IMR-90 (cell line): ENCODE measurements around the gene RPS25. TPM values are rescaled to one million over a fixed set of nuclear protein-coding genes. Genes with fewer than 3 reads are reported as not detected.

Experiments used
- ATAC-seq: fragments of 200-7000 bp; cut with Tn5 transposase; 2 replicates; pipeline ENCODE4 v1.9.1; 2020; ENCODE audit warnings: low read depth, mild to moderate bottlenecking, moderate library complexity
- BruUV-seq: library from RNA; stranded (reverse); fragments of 400-500 nt; replicated peaks from 2 replicates; lab custom pipeline; 2021; lab: Mats Ljungman, UMichigan
- CTCF ChIA-PET: fragments of 300-600 bp; formaldehyde crosslinking; extraction: SDS; loops from one replicate; lab custom pipeline; 2021; ENCODE audit warnings: antibody characterized with exemption; lab: Yijun Ruan, JAX
- POLR2A ChIA-PET: fragments of 300-600 bp; sonication (Branson Sonifier 250); formaldehyde crosslinking; loops from one replicate; lab custom pipeline; 2022; ENCODE audit warnings: antibody characterized with exemption; ENCODE audit not compliant: unreplicated experiment; lab: Charles Lee
- DNase-seq: peaks from one replicate; pipeline ENCODE4 v3.0.0; 2013
- H2AFZ ChIP-seq: replicated peaks from 2 replicates; pipeline ENCODE3; 2013; ENCODE audit warnings: low read length, mild to moderate bottlenecking; ENCODE audit not compliant: poor library complexity
- H2AK5ac ChIP-seq: 2 replicates; pipeline ENCODE4 v1.6.1; 2013; ENCODE audit warnings: low read depth, low read length, inconsistent platforms
- H2AK9ac ChIP-seq: replicated peaks from 2 replicates; pipeline ENCODE3; 2013; ENCODE audit warnings: mild to moderate bottlenecking, low read depth, low read length, moderate library complexity; ENCODE audit not compliant: poor library complexity
- H2BK120ac ChIP-seq: 2 replicates; pipeline ENCODE4 v1.6.1; 2013; ENCODE audit warnings: low read depth, low read length, inconsistent platforms
- H2BK15ac ChIP-seq: 3 replicates; pipeline ENCODE4 v1.6.1; 2013; ENCODE audit warnings: low read depth, low read length, inconsistent platforms
- H2BK20ac ChIP-seq: 2 replicates; pipeline ENCODE4 v1.6.1; 2013; ENCODE audit warnings: low read depth, mild to moderate bottlenecking, inconsistent platforms, low read length, moderate library complexity
- H2BK5ac ChIP-seq: 2 replicates; pipeline ENCODE4 v1.6.1; 2013; ENCODE audit warnings: mild to moderate bottlenecking, low read depth, low read length, inconsistent platforms; ENCODE audit not compliant: poor library complexity, severe bottlenecking
- H3K14ac ChIP-seq: replicated peaks from 2 replicates; pipeline ENCODE4 v1.6.1; 2013; ENCODE audit warnings: low read depth, low read length, inconsistent platforms
- H3K18ac ChIP-seq: 2 replicates; pipeline ENCODE4 v1.6.1; 2013; ENCODE audit warnings: low read depth, low read length, control low read depth
- H3K23ac ChIP-seq: 2 replicates; pipeline ENCODE4 v1.6.1; 2013; ENCODE audit warnings: low read depth, low read length, inconsistent platforms
- H3K27ac ChIP-seq: 2 replicates; pipeline ENCODE4 v1.5.1; 2013; ENCODE audit warnings: mild to moderate bottlenecking, control low read depth, low read length; ENCODE audit not compliant: insufficient read depth
- H3K27me3 ChIP-seq: 2 replicates; pipeline ENCODE4 v1.6.1; 2013; ENCODE audit warnings: low read length; ENCODE audit not compliant: control insufficient read depth, insufficient read depth
- H3K36me3 ChIP-seq: 2 replicates; pipeline ENCODE4 v1.6.1; 2013; ENCODE audit warnings: low read length, mixed read lengths; ENCODE audit not compliant: control insufficient read depth, insufficient read depth
- H3K4ac ChIP-seq: 2 replicates; pipeline ENCODE4 v1.6.1; 2013; ENCODE audit warnings: low read depth, low read length, inconsistent platforms
- H3K4me1 ChIP-seq: 2 replicates; pipeline ENCODE4 v1.6.1; 2013; ENCODE audit warnings: low read length, mixed read lengths; ENCODE audit not compliant: control insufficient read depth, insufficient read depth
- H3K4me2 ChIP-seq: 2 replicates; pipeline ENCODE4 v1.6.1; 2013; ENCODE audit warnings: low read depth, mild to moderate bottlenecking, control low read depth, low read length, moderate library complexity
- H3K4me3 ChIP-seq: 2 replicates; pipeline ENCODE4 v1.5.1; 2013; ENCODE audit warnings: low read depth, mild to moderate bottlenecking, control low read depth, low read length, moderate library complexity; ENCODE audit not compliant: insufficient read depth
- H3K56ac ChIP-seq: 2 replicates; pipeline ENCODE4 v1.6.1; 2013; ENCODE audit warnings: low read length, inconsistent platforms; ENCODE audit not compliant: insufficient read depth; ENCODE audit errors: extremely low read depth
- H3K79me1 ChIP-seq, 2 experiments: 2 replicates each; pipeline ENCODE4 v1.6.1; 2013; ENCODE audit warnings: low read length in 2 of 2, inconsistent platforms in 1 of 2, low read depth in 1 of 2
- H3K9ac ChIP-seq: 2 replicates; pipeline ENCODE4 v1.6.1; 2013; ENCODE audit warnings: low read depth, low read length, control low read depth
- H3K9me1 ChIP-seq: 2 replicates; pipeline ENCODE4 v1.6.1; 2013; ENCODE audit warnings: low read length, inconsistent platforms; ENCODE audit not compliant: insufficient read depth
- H3K9me3 ChIP-seq: 2 replicates; pipeline ENCODE4 v1.6.1; 2013; ENCODE audit warnings: low read length; ENCODE audit not compliant: control insufficient read depth, insufficient read depth
- H4K20me1 ChIP-seq: 2 replicates; pipeline ENCODE4 v1.6.1; 2013; ENCODE audit warnings: low read length, inconsistent platforms; ENCODE audit not compliant: insufficient read depth
- H4K5ac ChIP-seq: 2 replicates; pipeline ENCODE4 v1.6.1; 2013; ENCODE audit warnings: mild to moderate bottlenecking, low read depth, low read length, control low read depth
- H4K8ac ChIP-seq, 2 experiments: 2 replicates each; pipeline ENCODE4 v1.6.1; 2013; ENCODE audit warnings: low read depth in 2 of 2, low read length in 2 of 2, control low read depth in 1 of 2, inconsistent platforms in 1 of 2
- H4K91ac ChIP-seq: 2 replicates; pipeline ENCODE4 v1.6.1; 2013; ENCODE audit warnings: low read depth, low read length, inconsistent platforms; ENCODE audit not compliant: insufficient read depth
- BHLHE40 ChIP-seq: fragments of 150-350 bp; IDR thresholded peaks from 2 replicates; pipeline ENCODE4 v1.6.1; 2016; ENCODE audit warnings: mild to moderate bottlenecking, low read depth, low read length
- CEBPB ChIP-seq: IDR thresholded peaks from 2 replicates; pipeline ENCODE4 v1.6.1; 2012; ENCODE audit warnings: low read depth, low read length, improper control_type of control experiment
- CHD1 ChIP-seq: IDR thresholded peaks from 2 replicates; pipeline ENCODE4 v1.6.1; 2012; ENCODE audit warnings: low read depth, low read length, improper control_type of control experiment
- FOS ChIP-seq: fragments of 150-350 bp; IDR thresholded peaks from 2 replicates; pipeline ENCODE4 v1.6.1; 2016; ENCODE audit warnings: low read depth, low read length
- MAFK ChIP-seq: IDR thresholded peaks from 2 replicates; pipeline ENCODE4 v1.6.1; 2012; ENCODE audit warnings: low read depth, low read length, improper control_type of control experiment
- MAZ ChIP-seq: IDR thresholded peaks from 2 replicates; pipeline ENCODE4 v1.6.1; 2012; ENCODE audit warnings: low read depth, mild to moderate bottlenecking, low read length, improper control_type of control experiment, moderate library complexity, borderline replicate concordance
- MXI1 ChIP-seq: IDR thresholded peaks from 2 replicates; pipeline ENCODE4 v1.6.1; 2012; ENCODE audit warnings: low read depth, mild to moderate bottlenecking, low read length, moderate library complexity, borderline replicate concordance
- NFE2L2 ChIP-seq: fragments of 150-350 bp; IDR thresholded peaks from 2 replicates; pipeline ENCODE4 v1.6.1; 2016; ENCODE audit warnings: low read depth, mild to moderate bottlenecking, low read length
- POLR2A ChIP-seq: IDR thresholded peaks from 2 replicates; pipeline ENCODE4 v1.6.1; 2012; ENCODE audit warnings: mild to moderate bottlenecking, low read depth, low read length
- RAD21 ChIP-seq: IDR thresholded peaks from 2 replicates; pipeline ENCODE4 v1.6.1; 2012; ENCODE audit warnings: low read length, improper control_type of control experiment
- RCOR1 ChIP-seq: IDR thresholded peaks from 2 replicates; pipeline ENCODE4 v1.6.1; 2012; ENCODE audit warnings: mild to moderate bottlenecking, low read length, improper control_type of control experiment; ENCODE audit not compliant: insufficient replicate concordance
- RFX5 ChIP-seq: IDR thresholded peaks from 2 replicates; pipeline ENCODE4 v1.8.0; 2012; ENCODE audit warnings: low read depth, mild to moderate bottlenecking, low read length, moderate library complexity
- SMC3 ChIP-seq: fragments of 150-350 bp; IDR thresholded peaks from 2 replicates; pipeline ENCODE4 v1.6.1; 2016; ENCODE audit warnings: low read depth, mild to moderate bottlenecking, antibody characterized with exemption, low read length, moderate library complexity
- WGBS, 2 experiments: methylation state at CpG; one replicate each; pipeline versions ENCODE4 v1.1.5 to v1.1.7; 2013; ENCODE audit warnings: missing lambda C conversion rate in 2 of 2; ENCODE audit not compliant: insufficient read length in 1 of 2; ENCODE audit errors: extremely low coverage in 2 of 2; 5-methylcytosine and 5-hydroxymethylcytosine counted together
- dilution Hi-C: fragments of 300-500 bp; cut with HindIII; formaldehyde crosslinking; loops from one replicate; pipeline ENCODE4 v1.14.3; 2018; ENCODE audit warnings: low sequenced_read_pairs; ENCODE audit not compliant: unreplicated experiment
- in situ Hi-C: fragments of 300-500 bp; cut with MboI; formaldehyde crosslinking; loops from 3 replicates; pipeline ENCODE4 v1.14.3; 2019; ENCODE audit warnings: low sequenced_read_pairs, inconsistent platforms, mixed read lengths
- intact Hi-C: fragments of 100-400 bp; cut with micrococcal nuclease; formaldehyde crosslinking; loops from 2 replicates; pipeline ENCODE4 v1.10.0; 2022
- polyA plus RNA-seq, 3 experiments: library from polyadenylated mRNA; depleted of rRNA; stranded (reverse); fragments of >200 nt; gene quantifications; 2 replicates each; pipeline ENCODE4 v1.2.3, GENCODE V29; 2012; ENCODE audit warnings: low replicate concordance in 1 of 3
- total RNA-seq: library from RNA; depleted of rRNA; stranded (reverse); fragments of >200 nt; gene quantifications from 2 replicates; pipeline ENCODE4 v1.2.3, GENCODE V29; 2012
- TF ChIP-seq, protein P1 (sequence below): fragments of 150-350 bp; IDR thresholded peaks from 2 replicates; pipeline ENCODE4 v1.6.1; 2016; ENCODE audit warnings: low read depth, mild to moderate bottlenecking, low read length, moderate library complexity, borderline replicate concordance
- TF ChIP-seq, protein P2 (sequence below): fragments of 150-350 bp; IDR thresholded peaks from 2 replicates; pipeline ENCODE4 v1.6.1; 2017; ENCODE audit warnings: mild to moderate bottlenecking, antibody characterized with exemption, low read length, low read depth
- TF ChIP-seq, protein P3 (sequence below): conservative IDR thresholded peaks from 2 replicates; pipeline ENCODE4 v1.5.1; 2012; ENCODE audit warnings: mild to moderate bottlenecking, low read depth, low read length, improper control_type of control experiment

RPS25 gene
- total and polyA plus RNA-seq, 2 of the 4 experiments (the other 2 are of a cell fraction): 727 to 905 TPM

DNA sequence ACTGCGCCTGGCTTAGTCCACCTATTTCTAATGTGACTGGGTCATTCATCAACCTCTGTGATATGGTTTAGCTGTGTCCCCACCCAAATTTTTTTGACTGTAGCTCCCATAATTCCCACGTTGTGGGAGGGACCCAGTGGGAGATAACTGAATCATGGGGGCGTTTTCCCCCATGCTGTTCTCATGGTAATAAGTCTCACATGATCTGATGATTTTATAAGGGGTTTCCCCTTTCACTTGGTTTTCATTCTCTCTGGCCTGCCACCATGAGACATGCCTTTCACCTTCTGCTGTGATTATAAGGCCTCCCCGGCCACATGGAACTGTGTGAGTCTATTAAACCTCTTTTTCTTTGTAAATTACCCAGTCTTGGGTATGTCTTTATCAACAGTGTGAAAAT is 11.5 kb downstream of the RPS25 start:
- Histone ChIP-seq H4K8ac (no peak overlapping the region), H3K4me2 (no peak overlapping the region), H3K9me1 (no peaks in the 10 kb centered on the region; the same call in 1 of the 2 replicates), H3K56ac (no peak overlapping the region), H3K79me1 (peaks cover 9 to 32% of the 10 kb centered on the region in 2 experiments), H2BK20ac (no peak overlapping the region), H4K5ac (no peak overlapping the region), H3K4ac (no peak overlapping the region), H2AK9ac (no peak overlapping the region), H3K27me3 (no peaks in the 10 kb centered on the region), H3K14ac (no peak overlapping the region), H4K91ac (no peak overlapping the region), H3K23ac (no peak overlapping the region), H3K27ac (no peak overlapping the region), H2BK5ac (no peak overlapping the region), H3K18ac (no peak overlapping the region), H3K4me3 (no peak overlapping the region), H3K9ac (no peak overlapping the region), H3K4me1 (no peaks in the 10 kb centered on the region), H2BK15ac (no peak overlapping the region), H4K20me1 (no peaks in the 10 kb centered on the region), H3K9me3 (no peaks in the 10 kb centered on the region), H2AFZ (no peak overlapping the region), H2AK5ac (no peak overlapping the region), H3K36me3 (peaks cover 34% of the 10 kb centered on the region), H2BK120ac (no peak overlapping the region)
- in situ Hi-C loops: no loop called here
- ChIA-PET POLR2A (no interaction called here), CTCF (interaction anchor here (0.7 kb wide), 1 partner anchor 94 kb away, joined by 3 read pairs; no protein-coding TSS in a partner anchor)
- intact Hi-C loops: no loop called here
- BruUV-seq: no TSS peak
- ATAC-seq (no peak), DNase-seq (no peak)
- no CpG with 5 or more reads among the region's 4 CpGs for WGBS, 2 experiments
- dilution Hi-C loops: no loop called here
- TF ChIP-seq, protein P1, sequence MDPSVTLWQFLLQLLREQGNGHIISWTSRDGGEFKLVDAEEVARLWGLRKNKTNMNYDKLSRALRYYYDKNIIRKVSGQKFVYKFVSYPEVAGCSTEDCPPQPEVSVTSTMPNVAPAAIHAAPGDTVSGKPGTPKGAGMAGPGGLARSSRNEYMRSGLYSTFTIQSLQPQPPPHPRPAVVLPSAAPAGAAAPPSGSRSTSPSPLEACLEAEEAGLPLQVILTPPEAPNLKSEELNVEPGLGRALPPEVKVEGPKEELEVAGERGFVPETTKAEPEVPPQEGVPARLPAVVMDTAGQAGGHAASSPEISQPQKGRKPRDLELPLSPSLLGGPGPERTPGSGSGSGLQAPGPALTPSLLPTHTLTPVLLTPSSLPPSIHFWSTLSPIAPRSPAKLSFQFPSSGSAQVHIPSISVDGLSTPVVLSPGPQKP: no peak
- no peak for TF ChIP-seq MAZ
- TF ChIP-seq FOS: no peak
- TF ChIP-seq, protein P2, sequence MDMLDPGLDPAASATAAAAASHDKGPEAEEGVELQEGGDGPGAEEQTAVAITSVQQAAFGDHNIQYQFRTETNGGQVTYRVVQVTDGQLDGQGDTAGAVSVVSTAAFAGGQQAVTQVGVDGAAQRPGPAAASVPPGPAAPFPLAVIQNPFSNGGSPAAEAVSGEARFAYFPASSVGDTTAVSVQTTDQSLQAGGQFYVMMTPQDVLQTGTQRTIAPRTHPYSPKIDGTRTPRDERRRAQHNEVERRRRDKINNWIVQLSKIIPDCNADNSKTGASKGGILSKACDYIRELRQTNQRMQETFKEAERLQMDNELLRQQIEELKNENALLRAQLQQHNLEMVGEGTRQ: no peak
- TF ChIP-seq NFE2L2: no peak
- TF ChIP-seq SMC3: no peak
- no peak for TF ChIP-seq CEBPB
- TF ChIP-seq RCOR1: no peak
- TF ChIP-seq MXI1: no peak
- no peak for TF ChIP-seq CHD1
- TF ChIP-seq POLR2A: no peak
- no peak for TF ChIP-seq BHLHE40
- TF ChIP-seq RFX5: no peak
- TF ChIP-seq, protein P3, sequence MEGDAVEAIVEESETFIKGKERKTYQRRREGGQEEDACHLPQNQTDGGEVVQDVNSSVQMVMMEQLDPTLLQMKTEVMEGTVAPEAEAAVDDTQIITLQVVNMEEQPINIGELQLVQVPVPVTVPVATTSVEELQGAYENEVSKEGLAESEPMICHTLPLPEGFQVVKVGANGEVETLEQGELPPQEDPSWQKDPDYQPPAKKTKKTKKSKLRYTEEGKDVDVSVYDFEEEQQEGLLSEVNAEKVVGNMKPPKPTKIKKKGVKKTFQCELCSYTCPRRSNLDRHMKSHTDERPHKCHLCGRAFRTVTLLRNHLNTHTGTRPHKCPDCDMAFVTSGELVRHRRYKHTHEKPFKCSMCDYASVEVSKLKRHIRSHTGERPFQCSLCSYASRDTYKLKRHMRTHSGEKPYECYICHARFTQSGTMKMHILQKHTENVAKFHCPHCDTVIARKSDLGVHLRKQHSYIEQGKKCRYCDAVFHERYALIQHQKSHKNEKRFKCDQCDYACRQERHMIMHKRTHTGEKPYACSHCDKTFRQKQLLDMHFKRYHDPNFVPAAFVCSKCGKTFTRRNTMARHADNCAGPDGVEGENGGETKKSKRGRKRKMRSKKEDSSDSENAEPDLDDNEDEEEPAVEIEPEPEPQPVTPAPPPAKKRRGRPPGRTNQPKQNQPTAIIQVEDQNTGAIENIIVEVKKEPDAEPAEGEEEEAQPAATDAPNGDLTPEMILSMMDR: no peak
- no peak for TF ChIP-seq RAD21
- no peak for TF ChIP-seq MAFK
